Activated naive CD8-positive, alpha-beta T cell (primary cell): ENCODE data around the gene ATN1.

Source experiments
- H3K27ac Mint-ChIP-seq: one replicate; pipeline ENCODE4 v1.8.0; 2021; ENCODE audit warnings: mixed read lengths
- H3K27me3 Mint-ChIP-seq: one replicate; pipeline ENCODE4 v1.8.0; 2021; ENCODE audit warnings: mixed read lengths
- H3K36me3 Mint-ChIP-seq: one replicate; pipeline ENCODE4 v1.8.0; 2021; ENCODE audit warnings: mixed read lengths
- H3K4me1 Mint-ChIP-seq: one replicate; pipeline ENCODE4 v1.8.0; 2021; ENCODE audit warnings: low read depth, mixed read lengths
- H3K4me3 Mint-ChIP-seq: one replicate; pipeline ENCODE4 v1.8.0; 2021; ENCODE audit warnings: mild to moderate bottlenecking, mixed read lengths
- H3K9me3 Mint-ChIP-seq: one replicate; pipeline ENCODE4 v1.8.0; 2021; ENCODE audit warnings: low read depth, mixed read lengths

Gene ATN1

DNA sequence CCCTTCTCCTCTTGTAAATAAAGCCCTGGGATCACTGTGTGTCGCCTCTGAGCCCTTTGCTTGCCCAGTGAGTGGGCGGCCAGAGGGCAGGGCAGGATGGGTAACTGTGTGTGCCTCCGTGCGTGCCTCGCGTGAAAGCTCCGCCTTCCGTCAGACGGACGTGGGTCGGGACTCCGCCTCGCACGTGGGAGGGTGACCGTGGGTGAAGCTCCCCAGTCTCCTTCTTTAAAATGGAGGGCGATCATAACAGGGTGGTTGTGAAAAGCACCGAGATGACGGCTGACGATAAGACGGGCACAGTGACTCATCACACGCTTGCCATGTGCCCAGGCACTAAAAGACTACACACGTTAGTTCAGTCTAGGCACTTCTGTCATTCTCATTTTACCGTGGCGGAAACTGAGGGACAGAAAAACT lies 33.5 kb downstream of the ATN1 start:
- H3K36me3 Mint-ChIP-seq, result peaks cover 24% of the 10 kb centered on the region
- H3K27ac Mint-ChIP-seq, result peak overlapping the region; percentile 99
- peaks cover 83% of the 10 kb centered on the region for H3K4me1 Mint-ChIP-seq
- H3K9me3 Mint-ChIP-seq, result no peaks in the 10 kb centered on the region
- peak overlapping the region; percentile 87 for H3K4me3 Mint-ChIP-seq
- no peaks in the 10 kb centered on the region for H3K27me3 Mint-ChIP-seq

DNA sequence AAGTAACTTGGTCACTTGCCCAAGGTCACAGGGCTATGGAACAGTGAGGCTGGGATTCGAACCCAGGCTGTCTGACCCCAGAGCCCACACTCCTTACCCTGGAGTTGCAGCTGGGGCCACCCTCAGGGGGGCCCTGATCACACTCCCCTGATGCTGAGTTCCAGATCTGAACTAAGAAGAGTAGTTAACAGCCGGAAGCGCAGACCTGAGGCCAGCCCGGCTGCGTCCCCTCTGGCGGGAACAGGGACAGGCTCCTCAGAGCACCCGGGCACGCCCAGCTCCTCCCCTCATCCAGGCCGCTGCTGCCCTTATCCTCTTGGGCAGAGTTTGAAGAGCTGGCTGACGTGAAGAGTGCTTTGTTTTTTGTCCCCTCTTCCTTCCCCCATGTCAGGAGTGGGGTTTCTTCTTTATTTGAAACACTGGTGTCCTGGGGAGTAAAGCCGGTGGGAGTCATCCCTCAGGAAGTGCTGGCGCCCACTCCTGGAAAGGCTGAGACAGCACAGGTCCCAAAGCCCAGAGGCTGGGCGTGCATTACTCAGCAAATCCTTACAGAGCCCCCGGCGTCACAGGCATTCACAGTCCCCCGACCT lies 34.0 kb downstream of the ATN1 start:
- peaks cover 23% of the 10 kb centered on the region for H3K36me3 Mint-ChIP-seq
- H3K4me3 Mint-ChIP-seq, result peak overlapping the region; percentile 87
- H3K9me3 Mint-ChIP-seq, result no peaks in the 10 kb centered on the region
- peaks cover 81% of the 10 kb centered on the region for H3K4me1 Mint-ChIP-seq
- H3K27ac Mint-ChIP-seq, result peak overlapping the region; percentile 99
- H3K27me3 Mint-ChIP-seq, result no peaks in the 10 kb centered on the region

DNA sequence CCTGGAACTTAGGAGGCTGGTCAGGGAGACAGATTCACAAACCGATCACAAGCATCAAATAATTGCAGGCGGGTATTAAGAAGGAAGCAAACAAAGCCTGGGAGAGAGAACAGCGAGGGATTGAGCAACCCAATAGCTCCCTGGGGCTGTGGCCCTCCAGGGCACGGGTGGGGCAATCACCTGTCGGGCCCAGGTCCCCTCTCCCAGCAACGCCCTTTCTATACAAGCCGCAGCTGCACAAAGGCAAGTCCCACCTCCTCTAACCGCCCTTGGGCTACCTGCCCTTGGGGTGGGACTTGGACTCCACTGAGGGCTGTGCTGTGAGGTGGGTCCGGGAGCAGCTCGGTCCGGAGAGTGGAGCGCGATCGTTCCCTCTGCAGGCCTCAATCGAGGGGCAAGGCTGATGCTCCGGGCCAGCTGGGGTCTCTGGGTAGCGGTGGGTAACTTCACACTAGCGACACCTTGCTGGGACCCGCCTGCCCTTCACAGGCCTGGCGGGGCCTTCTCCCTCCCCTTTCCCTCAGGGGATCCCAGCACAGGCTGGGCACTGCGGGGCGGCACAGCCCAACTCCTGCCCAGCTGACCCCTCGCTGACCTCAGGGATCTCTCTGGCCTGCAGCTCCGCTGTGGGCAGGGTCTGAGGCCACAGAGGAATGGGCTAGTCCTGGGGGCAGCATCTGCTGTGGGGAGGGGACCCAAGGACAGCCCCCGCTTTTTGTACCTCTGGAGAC lies 34.7 kb downstream of the ATN1 start:
- peak overlapping the region; percentile 99 for H3K27ac Mint-ChIP-seq
- peaks cover 20% of the 10 kb centered on the region for H3K36me3 Mint-ChIP-seq
- no peaks in the 10 kb centered on the region for H3K27me3 Mint-ChIP-seq
- H3K4me3 Mint-ChIP-seq, result peak overlapping the region; percentile 87
- H3K9me3 Mint-ChIP-seq, result no peaks in the 10 kb centered on the region
- H3K4me1 Mint-ChIP-seq, result peaks cover 79% of the 10 kb centered on the region

DNA sequence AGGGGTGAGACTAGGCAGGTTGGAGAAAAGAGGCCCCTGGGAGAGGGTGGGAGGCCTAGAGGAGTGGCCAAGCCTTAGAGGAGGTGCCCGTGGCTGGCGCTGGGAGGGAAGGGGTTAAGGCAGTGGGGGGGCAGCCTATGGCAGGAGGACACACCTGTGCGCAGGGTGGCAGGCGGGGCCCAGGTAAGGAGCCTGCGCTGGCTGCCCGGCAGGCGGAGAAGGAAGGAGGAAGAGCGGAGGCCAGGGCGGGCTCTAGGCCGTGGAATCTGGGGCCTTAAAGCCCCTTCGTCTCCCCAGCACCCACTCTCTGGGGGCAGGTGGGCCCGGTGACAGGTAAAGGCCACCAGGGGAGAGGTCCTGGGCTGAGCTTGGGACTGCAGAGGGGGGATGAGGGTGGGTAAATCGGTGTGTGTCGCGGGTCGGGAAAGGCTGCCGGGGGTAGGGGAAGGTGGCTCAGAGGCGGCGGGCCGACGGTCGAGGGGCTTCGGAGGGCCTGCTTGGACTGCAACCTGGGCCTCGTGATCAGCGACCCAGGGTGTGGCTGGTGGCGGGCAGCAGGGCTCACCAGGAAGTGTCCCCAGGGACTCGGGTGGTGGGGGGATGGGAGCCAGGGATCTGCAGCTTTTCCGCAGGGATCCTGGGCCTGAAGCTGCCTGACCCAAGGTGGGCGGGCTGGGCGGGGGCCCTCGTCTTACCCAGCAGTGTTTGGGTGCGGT lies 35.4 kb downstream of the ATN1 start:
- Mint-ChIP-seq H3K4me1 (peaks cover 73% of the 10 kb centered on the region), H3K27me3 (no peaks in the 10 kb centered on the region), H3K36me3 (peaks cover 20% of the 10 kb centered on the region), H3K9me3 (no peaks in the 10 kb centered on the region), H3K27ac (peak overlapping the region; percentile 99), H3K4me3 (no peak overlapping the region)

GRCh38 chr12:6963791-6964413 lies 36.1 kb downstream of the ATN1 start:
- Mint-ChIP-seq H3K9me3 (no peaks in the 10 kb centered on the region), H3K27me3 (no peaks in the 10 kb centered on the region), H3K27ac (peak overlapping the region; percentile 97), H3K4me3 (peak overlapping the region; percentile 38), H3K36me3 (peaks cover 17% of the 10 kb centered on the region), H3K4me1 (peaks cover 73% of the 10 kb centered on the region)

DNA sequence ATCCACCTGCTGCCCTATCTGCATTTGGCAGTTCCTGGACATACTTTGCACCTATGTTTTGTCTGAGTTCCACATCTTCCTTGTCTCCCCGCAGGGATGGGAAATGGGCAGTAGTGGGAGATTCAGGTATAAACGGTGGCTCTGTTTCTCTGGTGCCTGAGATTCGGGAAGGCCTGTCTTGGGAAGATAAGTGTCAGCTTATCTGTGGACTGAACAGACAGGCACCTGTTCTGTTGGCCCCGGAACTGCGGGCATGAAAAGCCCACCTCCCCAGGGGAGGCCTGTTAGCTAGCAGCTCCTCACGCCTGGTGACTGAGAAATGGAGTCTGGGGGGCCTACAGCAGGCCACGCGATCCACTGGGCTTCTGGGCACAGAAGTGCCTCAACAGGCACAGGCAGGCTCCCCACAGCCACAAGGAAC lies 36.9 kb downstream of the ATN1 start:
- Mint-ChIP-seq H3K4me1 (peaks cover 71% of the 10 kb centered on the region), H3K4me3 (peak overlapping the region; percentile 59), H3K9me3 (no peaks in the 10 kb centered on the region), H3K27me3 (no peaks in the 10 kb centered on the region), H3K27ac (peak overlapping the region; percentile 97), H3K36me3 (peaks cover 19% of the 10 kb centered on the region)

DNA sequence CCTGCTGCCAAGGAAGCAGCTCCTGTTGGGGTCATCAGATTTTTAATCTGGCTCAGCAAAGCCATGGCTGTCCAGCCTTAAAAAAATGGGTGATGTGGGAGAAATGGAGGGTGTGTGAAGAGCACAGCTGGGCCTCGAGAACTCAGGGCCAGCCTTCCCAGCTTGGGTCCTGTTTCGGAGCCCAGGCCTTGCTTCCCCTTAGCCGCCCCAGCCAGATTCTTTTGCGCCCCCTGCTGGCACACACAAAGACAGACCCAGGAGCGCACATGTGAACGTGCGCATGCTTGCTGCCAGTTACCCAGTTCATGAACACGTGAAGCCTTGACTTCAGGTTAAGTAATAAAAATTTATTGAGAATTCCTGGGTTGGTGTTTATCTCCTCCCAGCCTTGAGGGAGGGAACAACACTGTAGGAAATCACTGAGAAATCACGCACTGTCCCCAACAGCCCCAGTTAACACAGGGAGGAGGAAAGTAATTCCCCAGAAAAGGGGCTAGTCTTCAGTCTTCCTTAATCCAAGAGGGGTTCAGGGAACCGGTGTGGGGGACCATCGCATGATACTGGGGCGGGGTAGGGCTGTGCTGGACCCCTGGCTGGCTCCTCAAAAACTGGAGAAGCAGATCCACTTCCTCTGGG lies 37.4 kb downstream of the ATN1 start:
- peak overlapping the region; percentile 97 for H3K27ac Mint-ChIP-seq
- no peaks in the 10 kb centered on the region for H3K9me3 Mint-ChIP-seq
- H3K4me1 Mint-ChIP-seq, result peaks cover 65% of the 10 kb centered on the region
- H3K36me3 Mint-ChIP-seq, result peaks cover 20% of the 10 kb centered on the region
- H3K27me3 Mint-ChIP-seq, result no peaks in the 10 kb centered on the region
- H3K4me3 Mint-ChIP-seq, result peak overlapping the region; percentile 59

- no peaks in the 10 kb centered on the region for H3K27me3 Mint-ChIP-seq
- H3K36me3 Mint-ChIP-seq, result peaks cover 18% of the 10 kb centered on the region
- no peaks in the 10 kb centered on the region for H3K9me3 Mint-ChIP-seq
- peak overlapping the region; percentile 97 for H3K27ac Mint-ChIP-seq
- H3K4me3 Mint-ChIP-seq, result peak overlapping the region; percentile 59
- peaks cover 60% of the 10 kb centered on the region for H3K4me1 Mint-ChIP-seq
Observed at GRCh38 chr12:6965714-6966113, 38.0 kb downstream of the ATN1 start.

- Mint-ChIP-seq H3K36me3 (peaks cover 18% of the 10 kb centered on the region), H3K4me1 (peaks cover 56% of the 10 kb centered on the region), H3K27ac (peak overlapping the region; percentile 97)
Observed at GRCh38 chr12:6966351-6966750, 38.6 kb downstream of the ATN1 start.

GRCh38 chr12:6967651-6968100 lies 39.9 kb downstream of the ATN1 start:
- Mint-ChIP-seq H3K4me1 (peaks cover 55% of the 10 kb centered on the region), H3K27ac (peak overlapping the region; percentile 22), H3K27me3 (no peaks in the 10 kb centered on the region), H3K36me3 (peaks cover 23% of the 10 kb centered on the region), H3K9me3 (no peaks in the 10 kb centered on the region), H3K4me3 (peak overlapping the region; percentile 20)

More at GRCh38 chr12:6966351-6966750, 38.6 kb downstream of the ATN1 start:
- no peaks in the 10 kb centered on the region for H3K9me3 Mint-ChIP-seq
- H3K4me3 Mint-ChIP-seq, result peak overlapping the region; percentile 61
- no peaks in the 10 kb centered on the region for H3K27me3 Mint-ChIP-seq

GRCh38 chr12:6968426-6968825 lies 40.7 kb downstream of the ATN1 start:
- no peaks in the 10 kb centered on the region for H3K27me3 Mint-ChIP-seq
- no peaks in the 10 kb centered on the region for H3K9me3 Mint-ChIP-seq
- H3K27ac Mint-ChIP-seq, result peak overlapping the region; percentile 100
- H3K4me3 Mint-ChIP-seq, result peak overlapping the region; percentile 100
- H3K36me3 Mint-ChIP-seq, result peaks cover 23% of the 10 kb centered on the region
- H3K4me1 Mint-ChIP-seq, result peaks cover 59% of the 10 kb centered on the region

DNA sequence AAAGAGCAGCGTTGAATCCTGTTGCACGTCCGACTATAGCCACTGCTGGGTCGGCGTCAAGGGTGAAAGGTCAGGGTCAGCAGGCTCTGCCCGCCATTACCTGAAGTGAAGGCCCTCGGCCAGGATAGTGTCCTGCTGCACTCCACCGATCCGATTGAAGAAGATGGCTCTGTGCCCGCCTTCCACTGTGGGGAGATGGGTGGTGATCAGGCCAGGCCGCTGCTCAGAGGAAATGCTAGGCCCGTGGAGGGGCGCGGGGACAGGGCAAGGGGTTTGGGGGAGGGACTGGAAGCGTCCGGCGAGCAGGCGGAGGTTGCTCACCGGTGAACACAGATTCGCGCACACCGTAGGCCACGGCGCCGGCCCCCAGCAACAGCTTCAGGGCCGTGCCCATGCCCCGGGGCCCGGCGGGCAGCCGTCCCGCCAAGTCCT lies 42.4 kb downstream of the ATN1 start:
- Mint-ChIP-seq H3K4me3 (peak overlapping the region; percentile 100), H3K27me3 (no peaks in the 10 kb centered on the region), H3K9me3 (no peaks in the 10 kb centered on the region), H3K27ac (peak overlapping the region; percentile 100), H3K36me3 (peaks cover 23% of the 10 kb centered on the region), H3K4me1 (peaks cover 52% of the 10 kb centered on the region)

- no peaks in the 10 kb centered on the region for H3K27me3 Mint-ChIP-seq
- peak overlapping the region; percentile 22 for H3K27ac Mint-ChIP-seq
- H3K9me3 Mint-ChIP-seq, result no peaks in the 10 kb centered on the region
- peaks cover 11% of the 10 kb centered on the region for H3K36me3 Mint-ChIP-seq
- no peak overlapping the region for H3K4me3 Mint-ChIP-seq
- peaks cover 27% of the 10 kb centered on the region for H3K4me1 Mint-ChIP-seq
Observed at GRCh38 chr12:6974180-6974579, 46.4 kb downstream of the ATN1 start.

- peaks cover 25% of the 10 kb centered on the region for H3K4me1 Mint-ChIP-seq
- H3K9me3 Mint-ChIP-seq, result no peaks in the 10 kb centered on the region
- H3K36me3 Mint-ChIP-seq, result peaks cover 7% of the 10 kb centered on the region
- H3K27ac Mint-ChIP-seq, result peak overlapping the region; percentile 16
- H3K27me3 Mint-ChIP-seq, result no peaks in the 10 kb centered on the region
- no peak overlapping the region for H3K4me3 Mint-ChIP-seq
Observed at GRCh38 chr12:6975297-6976032, 47.7 kb downstream of the ATN1 start.
